MCF 10A (cell line): ENCODE results near the gene PIK3CB. TPM values are rescaled to one million over a fixed set of nuclear protein-coding genes. Genes with fewer than 3 reads are reported as not detected.
"Not testable (repeated sequence)": the region's sequence is repeated elsewhere in the genome, so short reads cannot be mapped to it uniquely, and the experiment has no call there.

Experiments used
- BruUV-seq: library from RNA; stranded (reverse); fragments of 400-500 nt; replicated peaks from 2 replicates; lab custom pipeline; 2021; lab: Mats Ljungman, UMichigan
- CTCF ChIA-PET: fragments of 300-600 bp; sonication (Branson Sonifier 250); formaldehyde crosslinking; extraction: SDS; loops from one replicate; lab custom pipeline; 2021; ENCODE audit warnings: antibody characterized with exemption, inconsistent platforms; lab: Yijun Ruan, JAX
- POLR2A ChIA-PET: fragments of 300-600, 350-650 bp; sonication (Branson Sonifier 250); formaldehyde crosslinking; extraction: SDS; loops from one replicate; lab custom pipeline; 2020; ENCODE audit warnings: antibody characterized with exemption, inconsistent platforms; lab: Yijun Ruan, JAX
- DNase-seq: peaks from one replicate; pipeline ENCODE4 v3.0.0-alpha.2; 2018; ENCODE audit not compliant: unreplicated experiment
- H3K27ac Mint-ChIP-seq: one replicate; pipeline ENCODE4 v1.8.0; 2022; ENCODE audit warnings: mild to moderate bottlenecking, low read depth, mixed read lengths; ENCODE audit not compliant: unreplicated experiment
- H3K27me3 Mint-ChIP-seq: one replicate; pipeline ENCODE4 v1.8.0; 2022; ENCODE audit warnings: mixed read lengths; ENCODE audit not compliant: insufficient read depth, unreplicated experiment
- H3K36me3 Mint-ChIP-seq: one replicate; pipeline ENCODE4 v1.8.0; 2022; ENCODE audit warnings: mild to moderate bottlenecking, moderate library complexity, mixed read lengths; ENCODE audit not compliant: insufficient read depth, unreplicated experiment
- H3K4me1 Mint-ChIP-seq: one replicate; pipeline ENCODE4 v1.8.0; 2022; ENCODE audit warnings: mixed read lengths; ENCODE audit not compliant: insufficient read depth, unreplicated experiment
- H3K4me3 Mint-ChIP-seq: one replicate; pipeline ENCODE4 v1.8.0; 2022; ENCODE audit warnings: mild to moderate bottlenecking, moderate library complexity, mixed read lengths; ENCODE audit not compliant: unreplicated experiment
- H3K9me3 Mint-ChIP-seq: one replicate; pipeline ENCODE4 v1.8.0; 2022; ENCODE audit warnings: mixed read lengths; ENCODE audit not compliant: unreplicated experiment
- CTCF ChIP-seq: fragments of 200-600 bp; IDR thresholded peaks from one replicate; pipeline ENCODE4 v1.8.0; 2022; ENCODE audit warnings: antibody characterized with exemption, mild to moderate bottlenecking; ENCODE audit not compliant: unreplicated experiment
- intact Hi-C: fragments of 100-400 bp; cut with micrococcal nuclease; formaldehyde crosslinking; loops from 2 replicates; pipeline ENCODE4 v1.14.1; 2022
- total RNA-seq: library from RNA; stranded (reverse); gene quantifications from 2 replicates; pipeline ENCODE4 v1.2.3, GENCODE V29; 2022

Gene PIK3CB
- total RNA-seq, 1 experiment from 2014 or later, result 21.1 TPM

GRCh38 chr3:138845771-138846173 lies 11.0 kb upstream of the PIK3CB start:
- CTCF ChIA-PET, result interaction anchor here (0.6 to 1.3 kb wide), 3 partner anchors 53 to 1126 kb away, joined by 3 to 5 read pairs (median 3); no protein-coding TSS in a partner anchor
- H3K9me3 Mint-ChIP-seq, result no peaks in the 10 kb centered on the region

GRCh38 chr3:138845181-138845601 lies 10.5 kb upstream of the PIK3CB start:
- intact Hi-C loops, result no loop called here
- TF ChIP-seq CTCF, result no peak
- Mint-ChIP-seq H3K4me1 (no peaks in the 10 kb centered on the region), H3K27me3 (no peaks in the 10 kb centered on the region), H3K27ac (no peak overlapping the region), H3K4me3 (no peak overlapping the region), H3K9me3 (no peaks in the 10 kb centered on the region), H3K36me3 (peaks cover 6% of the 10 kb centered on the region)
- ChIA-PET CTCF (interaction anchor here (0.7 to 1.3 kb wide), 3 partner anchors 71 to 1125 kb away, joined by 3 to 5 read pairs (median 3); no protein-coding TSS in a partner anchor), POLR2A (no interaction called here)
- DNase-seq, result no peak
- BruUV-seq, result no TSS peak

More at GRCh38 chr3:138845771-138846173, 11.0 kb upstream of the PIK3CB start:
- intact Hi-C loops, result no loop called here
- Mint-ChIP-seq H3K36me3 (peaks cover 6% of the 10 kb centered on the region), H3K4me3 (no peak overlapping the region), H3K27me3 (no peaks in the 10 kb centered on the region), H3K4me1 (no peaks in the 10 kb centered on the region), H3K27ac (no peak overlapping the region)
- no peak for DNase-seq
- POLR2A ChIA-PET, result no interaction called here
- BruUV-seq, result no TSS peak
- TF ChIP-seq CTCF, result no peak

GRCh38 chr3:138842483-138843188 lies 7.9 kb upstream of the PIK3CB start:
- H3K4me1 Mint-ChIP-seq, result no peaks in the 10 kb centered on the region
- DNase-seq, result no peak
- BruUV-seq, result no TSS peak
- ChIA-PET CTCF (interaction anchor here (0.5 to 1.5 kb wide), 4 partner anchors 8 to 257 kb away, joined by 3 to 7 read pairs (median 3); no protein-coding TSS in a partner anchor), POLR2A (no interaction called here)
- H3K9me3 Mint-ChIP-seq, result no peaks in the 10 kb centered on the region
- no peaks in the 10 kb centered on the region for H3K27me3 Mint-ChIP-seq
- intact Hi-C loops, result no loop called here
- TF ChIP-seq CTCF, result no peak
- H3K36me3 Mint-ChIP-seq, result peaks cover 6% of the 10 kb centered on the region
- no peak overlapping the region for H3K27ac Mint-ChIP-seq
- no peak overlapping the region for H3K4me3 Mint-ChIP-seq

- DNase-seq, H3K4me3 Mint-ChIP-seq, H3K36me3 Mint-ChIP-seq, BruUV-seq, H3K27ac Mint-ChIP-seq, H3K27me3 Mint-ChIP-seq, H3K9me3 Mint-ChIP-seq: not testable (repeated sequence)
- intact Hi-C loops, result loop anchor here (10.0 kb wide), 2 partner anchors 244 to 344 kb away; partner anchors contain the start of gene CEP70
- POLR2A ChIA-PET, result interaction anchor here (0.6 kb wide), 1 partner anchor 16 kb away, joined by 4 read pairs; no protein-coding TSS in a partner anchor
- peaks cover 11% of the 10 kb centered on the region for H3K4me1 Mint-ChIP-seq
- CTCF ChIA-PET, result interaction anchor here (1.3 kb wide), 1 partner anchor 77 kb away, joined by 6 read pairs; no protein-coding TSS in a partner anchor
Observed at GRCh38 chr3:138838385-138838784, 3.7 kb upstream of the PIK3CB start.

GRCh38 chr3:138835846-138836245 lies 1.1 kb upstream of the PIK3CB start:
- ChIA-PET CTCF (interaction anchor here (0.6 to 2.6 kb wide), 5 partner anchors 25 to 148 kb away, joined by 3 to 15 read pairs (median 3); no protein-coding TSS in a partner anchor), POLR2A (interaction anchor here (0.6 to 3.2 kb wide), 14 partner anchors 10 to 473 kb away, joined by 3 to 28 read pairs (median 4); no protein-coding TSS in a partner anchor)
- peak overlapping the region; percentile 90 for H3K27ac Mint-ChIP-seq
- not testable (repeated sequence) for BruUV-seq, H3K36me3 Mint-ChIP-seq, H3K27me3 Mint-ChIP-seq, H3K9me3 Mint-ChIP-seq, DNase-seq
- H3K4me1 Mint-ChIP-seq, result peaks cover 17% of the 10 kb centered on the region
- peak overlapping the region; percentile 82 for H3K4me3 Mint-ChIP-seq
- intact Hi-C loops, result loop anchor here (2.0 to 10.0 kb wide), 3 partner anchors 61 to 341 kb away; partner anchors contain the start of gene CEP70
